ENCODE results near the gene SPPL2B.
"Not testable (repeated sequence)": the region's sequence is repeated elsewhere in the genome, so short reads cannot be mapped to it uniquely, and the experiment has no call there.

SPPL2B gene

GRCh38 chr19:2382530-2383222 lies 54.2 kb downstream of the SPPL2B start:
- DNase-seq = peak in 2 of 4 experiments; percentile 25 to 49

GRCh38 chr19:2385053-2385721 lies 56.7 kb downstream of the SPPL2B start:
- peak in 3 of 4 experiments; percentile 29 to 48 (median 38) for DNase-seq

- no peak for DNase-seq
Measured at GRCh38 chr19:2387367-2388288, 59.1 kb downstream of the SPPL2B start.

GRCh38 chr19:2389594-2389993 lies 61.1 kb downstream of the SPPL2B start:
- no peak for DNase-seq

GRCh38 chr19:2391118-2391725 lies 62.7 kb downstream of the SPPL2B start:
- peak; percentile 61 to 90 (median 76) for DNase-seq

GRCh38 chr19:2392366-2392765 lies 63.9 kb downstream of the SPPL2B start:
- no peak for DNase-seq

- not testable (repeated sequence) for DNase-seq
Measured at GRCh38 chr19:2392899-2393298, 64.4 kb downstream of the SPPL2B start.

GRCh38 chr19:2394054-2394441 lies 65.6 kb downstream of the SPPL2B start:
- peak in 1 of 4 experiments; percentile 34 for DNase-seq

- DNase-seq = peak; percentile 84 to 91 (median 89)
Measured at GRCh38 chr19:2394442-2395292, 66.2 kb downstream of the SPPL2B start.

GRCh38 chr19:2395293-2395829 lies 66.9 kb downstream of the SPPL2B start:
- DNase-seq = not testable (repeated sequence)

GRCh38 chr19:2397173-2397572 lies 68.7 kb downstream of the SPPL2B start:
- DNase-seq = not testable (repeated sequence)

GRCh38 chr19:2398735-2399305 lies 70.3 kb downstream of the SPPL2B start:
- DNase-seq = no peak

GRCh38 chr19:2399582-2399981 lies 71.1 kb downstream of the SPPL2B start:
- DNase-seq = no peak
